PC-3 (cell line): Measurements from ENCODE around the gene LURAP1L. TPM values are rescaled to one million over a fixed set of nuclear protein-coding genes. Genes with fewer than 3 reads are reported as not detected.

Experiments used
- ATAC-seq: fragments of 200-7000 bp; cut with Tn5 transposase; 2 replicates; pipeline ENCODE4 v1.9.1; 2020; ENCODE audit warnings: mild to moderate bottlenecking, moderate library complexity
- BruUV-seq: library from RNA; stranded (reverse); fragments of 400-500 nt; replicated peaks from 2 replicates; lab custom pipeline; 2021; lab: Mats Ljungman, UMichigan
- CTCF ChIA-PET: fragments of 300-600 bp; sonication (Branson Sonifier 250); formaldehyde crosslinking; loops from one replicate; lab custom pipeline; 2022; ENCODE audit warnings: antibody characterized with exemption; lab: Charles Lee
- POLR2A ChIA-PET: fragments of 300-600 bp; sonication (Branson Sonifier 250); formaldehyde crosslinking; loops from one replicate; lab custom pipeline; 2022; ENCODE audit warnings: antibody characterized with exemption; ENCODE audit not compliant: unreplicated experiment; lab: Charles Lee
- DNase-seq: peaks from one replicate; pipeline ENCODE4 v3.0.0-alpha.2; 2015
- H2AFZ ChIP-seq: fragments of 300-600 bp; sonication (generic); 2 replicates; pipeline ENCODE4 v1.6.0; 2016; ENCODE audit warnings: antibody characterized with exemption, low read length
- H3F3A ChIP-seq: fragments of 300-600 bp; sonication (generic); one replicate; pipeline ENCODE4 v1.6.0; 2017; ENCODE audit warnings: antibody characterized with exemption, low read length, control low read depth, mild to moderate bottlenecking; ENCODE audit not compliant: unreplicated experiment
- H3K27ac ChIP-seq: fragments of 300-600 bp; sonication (generic); 2 replicates; pipeline ENCODE4 v1.5.1; 2016; ENCODE audit warnings: mild to moderate bottlenecking, low read length
- H3K27me3 ChIP-seq: fragments of 300-600 bp; sonication (generic); 2 replicates; pipeline ENCODE4 v1.6.1; 2016; ENCODE audit warnings: low read length, mixed read lengths
- H3K36me3 ChIP-seq: fragments of 300-600 bp; sonication (generic); 2 replicates; pipeline ENCODE4 v1.6.1; 2016; ENCODE audit warnings: low read depth, mixed run types, low read length, mixed read lengths
- H3K4me1 ChIP-seq: fragments of 300-600 bp; sonication (generic); 2 replicates; pipeline ENCODE4 v1.5.1; 2016; ENCODE audit warnings: low read length; ENCODE audit not compliant: insufficient read depth
- H3K4me2 ChIP-seq: fragments of 300-600 bp; sonication (generic); 2 replicates; pipeline ENCODE4 v1.6.0; 2016; ENCODE audit warnings: low read length
- H3K4me3 ChIP-seq: fragments of 300-600 bp; sonication (generic); 2 replicates; pipeline ENCODE4 v1.5.1; 2016; ENCODE audit warnings: mild to moderate bottlenecking, low read length, mixed read lengths
- H3K79me2 ChIP-seq: fragments of 300-600 bp; sonication (generic); 2 replicates; pipeline ENCODE4 v1.6.1; 2017; ENCODE audit warnings: low read length, mixed read lengths
- H3K9ac ChIP-seq: fragments of 300-600 bp; sonication (generic); 2 replicates; pipeline ENCODE4 v1.6.0; 2016; ENCODE audit warnings: mild to moderate bottlenecking, low read length
- H3K9me2 ChIP-seq: fragments of 300-600 bp; sonication (generic); replicated peaks from 2 replicates; pipeline ENCODE4 v1.6.1; 2016; ENCODE audit warnings: mixed run types, low read length, mixed read lengths
- H3K9me3 ChIP-seq: fragments of 300-600 bp; sonication (generic); 2 replicates; pipeline ENCODE4 v1.6.1; 2016; ENCODE audit warnings: low read length, mixed read lengths
- H4K20me1 ChIP-seq: fragments of 300-600 bp; sonication (generic); 2 replicates; pipeline ENCODE4 v1.6.1; 2016; ENCODE audit warnings: low read length, mixed read lengths
- CTCF ChIP-seq: fragments of 300-600 bp; sonication (generic); conservative IDR thresholded peaks from 2 replicates; pipeline ENCODE4 v1.5.1; 2017; ENCODE audit warnings: antibody characterized with exemption, low read depth, mild to moderate bottlenecking, low read length
- EZH2 ChIP-seq: fragments of 300-600 bp; sonication (generic); IDR thresholded peaks from one replicate; pipeline ENCODE4 v1.6.1; 2017; ENCODE audit warnings: antibody characterized with exemption, mild to moderate bottlenecking, low read length; ENCODE audit not compliant: unreplicated experiment
- EZH2phosphoT487 ChIP-seq: fragments of 300-600 bp; sonication (generic); IDR thresholded peaks from 2 replicates; pipeline ENCODE4 v1.6.1; 2018; ENCODE audit warnings: mild to moderate bottlenecking, antibody characterized with exemption, low read length, borderline replicate concordance
- intact Hi-C: fragments of 100-400 bp; cut with micrococcal nuclease; formaldehyde crosslinking; loops from 2 replicates; pipeline ENCODE4 v1.9.0; 2023
- total RNA-seq: library from RNA; depleted of rRNA; stranded (reverse); fragments of >200 nt; gene quantifications from 2 replicates; pipeline ENCODE4 v1.2.3, GENCODE V29; 2014

The LURAP1L gene
- total RNA-seq, 1 experiment from 2014 or later, result 16.4 TPM

- POLR2A ChIA-PET, result no interaction called here
- intact Hi-C loops, result no loop called here
Observed at GRCh38 chr9:12770261-12770660, 4.6 kb upstream of the LURAP1L start.

GRCh38 chr9:12771891-12772290 is 2.9 kb upstream of the LURAP1L start:
- H3K79me2 ChIP-seq, result peaks cover 20% of the 10 kb centered on the region
- H2AFZ ChIP-seq, result peak overlapping the region; percentile 15; the same call in 1 of the 2 replicates
- H3K9me3 ChIP-seq, result no peaks in the 10 kb centered on the region
- POLR2A ChIA-PET, result no interaction called here
- BruUV-seq, result no TSS peak
- H3K9me2 ChIP-seq, result no peaks in the 10 kb centered on the region
- H3K27ac ChIP-seq, result no peak overlapping the region
- H3K9ac ChIP-seq, result no peak overlapping the region
- peaks cover 6% of the 10 kb centered on the region for H3F3A ChIP-seq
- H3K36me3 ChIP-seq, result no peaks in the 10 kb centered on the region
- CTCF ChIA-PET, result interaction anchor here (1.1 kb wide), 1 partner anchor 113 kb away, joined by 6 read pairs; no protein-coding TSS in a partner anchor
- intact Hi-C loops, result no loop called here
- peaks cover 8% of the 10 kb centered on the region for H3K4me1 ChIP-seq
- H3K27me3 ChIP-seq, result no peaks in the 10 kb centered on the region
- no peak overlapping the region for H3K4me2 ChIP-seq
- ATAC-seq, result no peak
- peak; percentile 15 for DNase-seq
- no peaks in the 10 kb centered on the region for H4K20me1 ChIP-seq
- no peak overlapping the region for H3K4me3 ChIP-seq
- no peak for TF ChIP-seq CTCF
- no peak for TF ChIP-seq EZH2phosphoT487
- TF ChIP-seq EZH2, result no peak

More at GRCh38 chr9:12770261-12770660, 4.6 kb upstream of the LURAP1L start:
- Histone ChIP-seq H3K9me3 (no peaks in the 10 kb centered on the region), H3K9ac (no peak overlapping the region), H3K36me3 (no peaks in the 10 kb centered on the region), H3K79me2 (peaks cover 4% of the 10 kb centered on the region), H3K4me3 (no peak overlapping the region), H3K9me2 (no peaks in the 10 kb centered on the region), H3K27me3 (no peaks in the 10 kb centered on the region), H3F3A (no peaks in the 10 kb centered on the region), H4K20me1 (no peaks in the 10 kb centered on the region), H3K4me2 (no peak overlapping the region), H3K4me1 (peaks cover 8% of the 10 kb centered on the region), H2AFZ (no peak overlapping the region), H3K27ac (no peak overlapping the region)
- TF ChIP-seq EZH2, result no peak
- no peak for TF ChIP-seq EZH2phosphoT487
- no peak for TF ChIP-seq CTCF
- ATAC-seq, result no peak
- no TSS peak for BruUV-seq
- CTCF ChIA-PET, result no interaction called here
- DNase-seq, result no peak

GRCh38 chr9:12773562-12773961 is 1.3 kb upstream of the LURAP1L start:
- H2AFZ ChIP-seq, result no peak overlapping the region
- ATAC-seq (no peak), DNase-seq (no peak)
- ChIA-PET POLR2A (no interaction called here), CTCF (no interaction called here)
- H4K20me1 ChIP-seq, result no peaks in the 10 kb centered on the region
- TF ChIP-seq EZH2, result no peak
- no peak for TF ChIP-seq EZH2phosphoT487
- TF ChIP-seq CTCF, result no peak
- no peaks in the 10 kb centered on the region for H3K9me2 ChIP-seq
- peaks cover 25% of the 10 kb centered on the region for H3K4me1 ChIP-seq
- H3K9ac ChIP-seq, result no peak overlapping the region
- H3K27ac ChIP-seq, result no peak overlapping the region
- no peak overlapping the region for H3K4me3 ChIP-seq
- no peaks in the 10 kb centered on the region for H3K27me3 ChIP-seq
- no TSS peak for BruUV-seq
- H3K36me3 ChIP-seq, result no peaks in the 10 kb centered on the region
- no peak overlapping the region for H3K4me2 ChIP-seq
- no peaks in the 10 kb centered on the region for H3K9me3 ChIP-seq
- H3K79me2 ChIP-seq, result peaks cover 37% of the 10 kb centered on the region
- intact Hi-C loops, result no loop called here
- peaks cover 6% of the 10 kb centered on the region for H3F3A ChIP-seq
